HG02678 (cell line): ENCODE measurements around the gene ACP2.

ENCODE experiments used
- ATAC-seq: cut with Tn5 transposase; IDR thresholded peaks from one replicate; pipeline ENCODE4 v1.9.1; 2021; ENCODE audit warnings: mild to moderate bottlenecking, moderate library complexity; ENCODE audit not compliant: unreplicated experiment

The ACP2 gene

GRCh38 chr11:47269002-47269828 is 20.6 kb upstream of the ACP2 start:
- peak; percentile 60 for ATAC-seq

DNA sequence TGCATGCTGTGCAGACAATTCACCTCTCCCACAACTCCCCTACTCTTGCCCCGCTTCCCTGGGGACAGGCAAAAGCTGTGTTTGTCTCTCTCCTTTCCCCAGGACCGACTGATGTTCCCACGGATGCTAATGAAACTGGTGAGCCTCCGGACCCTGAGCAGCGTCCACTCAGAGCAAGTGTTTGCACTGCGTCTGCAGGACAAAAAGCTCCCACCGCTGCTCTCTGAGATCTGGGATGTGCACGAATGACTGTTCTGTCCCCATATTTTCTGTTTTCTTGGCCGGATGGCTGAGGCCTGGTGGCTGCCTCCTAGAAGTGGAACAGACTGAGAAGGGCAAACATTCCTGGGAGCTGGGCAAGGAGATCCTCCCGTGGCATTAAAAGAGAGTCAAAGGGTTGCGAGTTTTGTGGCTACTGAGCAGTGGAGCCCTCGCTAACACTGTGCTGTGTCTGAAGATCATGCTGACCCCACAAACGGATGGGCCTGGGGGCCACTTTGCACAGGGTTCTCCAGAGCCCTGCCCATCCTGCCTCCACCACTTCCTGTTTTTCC is 19.9 kb upstream of the ACP2 start:
- ATAC-seq: no peak

GRCh38 chr11:47267876-47268275 is 19.3 kb upstream of the ACP2 start:
- ATAC-seq: no peak

GRCh38 chr11:47264521-47264920 is 15.9 kb upstream of the ACP2 start:
- ATAC-seq: no peak

DNA sequence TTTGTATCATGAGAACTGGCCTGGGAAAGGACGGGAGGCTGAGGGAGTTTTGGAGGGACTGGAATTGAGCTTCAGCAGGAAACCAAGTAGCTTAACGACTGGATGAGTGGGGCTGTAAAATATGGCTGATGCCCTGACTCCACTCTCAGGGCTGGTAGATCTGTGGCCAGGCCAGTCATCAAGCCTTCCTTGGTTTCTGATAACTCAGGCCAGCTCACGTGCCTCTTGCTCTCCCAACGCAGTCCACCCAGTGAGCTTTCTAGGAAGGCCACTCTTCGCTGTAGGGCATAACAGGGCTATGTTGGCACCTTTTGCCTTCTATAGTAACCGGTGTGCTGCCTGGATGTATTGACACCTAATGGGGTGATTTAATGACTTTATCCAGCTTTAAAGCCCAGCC is 15.5 kb upstream of the ACP2 start:
- ATAC-seq: no peak

GRCh38 chr11:47261291-47261800 is 12.7 kb upstream of the ACP2 start:
- no peak for ATAC-seq

GRCh38 chr11:47260366-47260765 is 11.8 kb upstream of the ACP2 start:
- ATAC-seq: no peak

- ATAC-seq: no peak
Observed at GRCh38 chr11:47259232-47259977, 10.8 kb upstream of the ACP2 start.

DNA sequence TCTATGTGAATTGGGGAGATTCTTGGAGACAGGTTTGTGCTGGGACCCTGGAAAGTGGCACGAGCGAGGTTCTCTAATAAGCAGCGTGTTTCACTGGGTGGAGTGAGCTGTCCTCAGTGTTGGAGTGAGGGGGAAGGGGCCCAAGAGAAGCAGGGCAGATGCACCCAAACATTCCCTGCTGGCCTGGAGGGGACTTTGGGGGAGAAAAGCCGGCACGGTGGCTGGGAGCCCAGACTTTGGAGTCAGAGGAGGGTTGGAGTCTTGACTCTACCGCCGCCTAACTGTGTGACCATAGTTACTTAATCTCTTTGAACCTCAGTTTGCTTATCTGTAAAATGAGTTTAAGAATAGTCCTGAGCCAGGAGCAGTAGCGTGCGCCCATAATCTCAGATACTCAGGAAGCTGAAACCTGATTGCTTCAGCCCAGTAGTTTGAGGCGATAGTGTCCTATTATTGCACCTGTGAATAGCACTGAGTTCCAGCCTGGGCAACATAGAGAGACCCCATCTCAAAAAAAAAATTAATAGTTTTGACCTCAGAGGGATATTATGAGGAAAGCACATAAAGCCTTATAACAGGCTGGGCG is 9.8 kb upstream of the ACP2 start:
- ATAC-seq: no peak

- ATAC-seq: no peak
Observed at GRCh38 chr11:47257517-47258316, 9.1 kb upstream of the ACP2 start, which contains the start of gene NR1H3. Gene NR1H3 (plus strand): TSS chr11:47257996. CDS start chr11:47259217, 1,221 bp downstream.

DNA sequence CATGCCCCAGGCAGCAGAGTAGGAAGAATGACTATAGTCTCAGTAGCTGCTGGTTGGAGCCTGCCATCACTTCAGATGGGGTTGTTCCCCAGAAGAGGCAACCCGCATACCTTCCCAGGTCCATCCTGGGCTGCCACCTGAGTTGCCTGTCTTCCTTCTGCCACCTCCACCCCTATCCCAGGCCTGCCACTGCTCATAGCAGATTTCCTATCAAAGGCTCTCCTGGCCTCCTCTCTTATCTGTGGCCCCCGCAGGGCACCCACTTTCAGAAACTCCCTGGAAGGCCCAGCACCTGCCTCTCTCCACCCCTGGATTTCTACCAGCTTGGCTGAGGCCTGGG is 8.5 kb upstream of the ACP2 start:
- ATAC-seq: no peak

GRCh38 chr11:47256374-47256773 is 7.8 kb upstream of the ACP2 start:
- ATAC-seq: no peak

DNA sequence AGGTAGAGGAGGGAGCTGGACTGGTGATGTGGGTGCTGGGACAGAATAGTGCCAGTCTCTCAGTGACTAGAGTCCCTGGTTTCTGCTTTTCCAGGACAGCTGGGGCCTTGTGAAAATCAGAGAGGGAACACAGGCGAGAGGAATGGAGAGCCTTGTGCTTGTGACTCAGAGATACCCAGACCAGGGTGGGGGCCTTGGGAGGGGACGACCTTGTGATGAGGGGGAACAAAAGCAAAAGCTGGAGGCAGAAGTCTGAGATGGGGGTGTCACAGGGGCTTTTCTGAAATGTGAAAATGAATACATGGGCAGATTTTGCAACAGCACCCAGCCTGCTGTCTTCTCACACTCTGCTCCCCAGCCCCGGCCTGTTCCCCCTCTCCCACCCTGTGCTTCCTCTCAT is 5.8 kb upstream of the ACP2 start:
- ATAC-seq: no peak

DNA sequence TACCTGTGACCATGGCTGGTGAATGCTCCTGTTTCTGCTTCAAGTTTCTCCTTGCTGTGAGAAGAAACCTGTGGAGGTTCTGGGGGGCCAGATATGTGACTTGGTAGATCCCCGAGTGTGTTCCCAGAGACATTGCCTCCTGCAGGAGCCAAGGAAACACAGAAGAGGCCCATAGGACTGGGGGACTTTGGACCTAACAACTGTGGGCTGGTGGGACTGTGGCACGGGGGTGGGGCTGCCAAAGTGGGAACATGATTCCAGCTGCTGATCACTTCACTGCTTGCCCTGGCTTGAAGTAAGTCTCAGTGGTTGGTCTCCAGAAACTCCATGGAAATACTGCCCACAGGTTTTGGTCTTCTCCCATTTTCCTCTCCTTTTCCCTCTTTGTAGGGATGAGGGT is 5.0 kb upstream of the ACP2 start:
- ATAC-seq: no peak

- ATAC-seq: no peak
Observed at GRCh38 chr11:47251751-47252150, 3.1 kb upstream of the ACP2 start.

GRCh38 chr11:47249378-47249715 is 733 bp upstream of the ACP2 start:
- ATAC-seq: no peak

DNA sequence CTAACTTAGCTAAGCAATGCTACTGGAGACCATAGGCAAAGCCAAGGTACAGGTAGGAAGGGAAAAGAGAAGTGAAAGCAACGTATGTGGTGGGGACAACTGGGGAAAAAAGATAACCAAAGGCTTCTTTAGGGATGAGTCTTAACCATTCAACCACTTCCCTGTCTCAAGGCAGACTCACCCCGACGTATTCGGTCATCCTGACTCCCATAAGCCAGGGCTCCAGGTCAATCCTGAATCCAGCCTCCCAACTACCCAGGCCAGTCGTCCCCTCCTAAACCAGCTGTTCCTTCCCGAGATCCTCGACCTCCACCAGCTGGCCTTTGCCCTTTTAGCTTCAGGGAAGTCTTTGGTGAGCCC is 330 bp downstream of the ACP2 start:
- ATAC-seq: peak; percentile 35

- ATAC-seq: no peak
Observed at GRCh38 chr11:47247502-47247901, 1.1 kb downstream of the ACP2 start.

DNA sequence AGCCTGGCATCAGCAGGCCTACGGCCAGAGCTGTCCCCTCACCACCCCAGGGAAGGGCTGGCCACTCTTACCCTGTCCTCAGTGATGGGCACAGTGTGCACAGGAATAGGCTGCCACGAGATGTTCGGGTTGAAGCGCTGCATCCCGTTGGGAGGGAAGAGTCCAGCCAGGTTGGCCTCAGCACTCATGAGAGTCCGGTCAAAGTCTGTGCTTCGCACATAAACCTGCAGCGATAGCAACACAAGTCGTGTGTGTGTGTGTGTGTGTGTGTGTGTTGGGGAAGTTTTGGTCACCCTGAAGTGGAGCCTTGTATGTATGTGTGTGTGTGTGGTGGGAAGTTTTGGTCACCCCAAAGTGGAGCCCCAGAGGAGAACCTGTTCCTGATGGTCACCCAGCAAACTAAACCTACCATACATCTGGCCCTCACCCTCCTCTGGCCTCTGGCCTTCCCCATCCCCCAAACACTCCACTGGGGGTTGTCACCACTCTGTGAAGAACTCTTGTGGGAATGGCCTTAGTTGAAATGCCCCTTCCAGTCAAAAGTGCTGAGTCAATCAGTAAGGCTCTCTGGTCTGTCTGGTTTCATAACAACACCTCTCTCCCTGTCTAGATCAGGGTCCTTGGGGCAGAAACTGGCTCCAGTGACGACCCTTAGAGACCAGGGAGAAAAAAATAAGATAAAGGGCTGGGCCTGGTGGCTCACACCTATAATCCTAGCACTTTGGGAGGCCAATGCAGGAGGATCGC is 2.8 kb downstream of the ACP2 start:
- ATAC-seq: no peak
